NCI-H187 (cell line): ENCODE measurements around the gene ZNF296.

Source experiments
- DNase-seq, 2 experiments: peaks; one replicate each; lab custom pipeline; 2025; lab: John Stamatoyannopoulos, UW

The ZNF296 gene

DNA sequence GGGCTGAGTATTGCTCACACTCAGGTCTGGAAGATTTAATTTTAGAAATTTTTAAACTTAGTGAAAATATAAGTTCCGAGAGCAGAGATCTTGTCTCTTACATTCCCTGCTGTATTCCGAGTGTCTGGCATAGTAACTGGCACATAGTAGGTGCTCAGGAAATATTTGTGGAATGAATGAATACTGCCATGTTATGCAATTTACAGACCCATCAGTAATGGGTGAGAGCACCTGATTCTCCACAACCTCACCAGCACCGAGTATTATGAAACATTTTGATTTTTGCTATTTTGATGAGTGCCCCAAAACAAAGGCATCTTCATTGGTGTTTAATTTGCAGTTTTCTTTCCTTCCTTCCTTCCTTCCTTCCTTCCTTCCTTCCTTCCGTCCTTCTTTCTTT, 53.2 kb downstream of the ZNF296 start:
- DNase-seq = no peak

DNA sequence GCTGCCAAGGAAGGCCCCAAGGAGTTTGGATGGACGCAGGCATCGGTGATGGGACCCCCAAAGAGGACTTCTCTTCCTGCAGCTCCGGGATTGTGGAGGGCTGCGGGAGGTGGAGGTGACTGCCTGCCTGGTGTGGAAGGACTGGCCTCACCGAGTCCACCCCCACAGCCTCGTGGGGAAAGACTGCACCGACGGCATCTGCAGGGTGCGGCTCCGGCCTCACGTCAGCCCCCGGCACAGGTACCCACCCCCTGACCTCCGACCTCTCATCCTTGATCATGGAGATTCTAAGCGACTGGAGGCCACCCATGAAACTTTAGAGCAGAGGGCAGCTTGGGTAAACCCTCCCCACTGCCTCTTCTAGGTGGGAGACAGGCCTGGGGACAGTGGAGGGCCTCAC, 54.3 kb downstream of the ZNF296 start:
- no peak for DNase-seq
